Keratinocyte (primary cell): Measurements from ENCODE around the gene LMBR1L. TPM values are rescaled to one million over a fixed set of nuclear protein-coding genes. Genes with fewer than 3 reads are reported as not detected.

Source experiments
- DNase-seq: peaks from one replicate; pipeline ENCODE4 v3.0.0-alpha.2; 2011; ENCODE audit warnings: low read depth, missing footprints, low spot score
- FAIRE-seq: peaks from 2 replicates; lab custom pipeline; 2011; peaks lifted over from hg19 to GRCh38; lab: Jason Lieb, UNC
- H2AFZ ChIP-seq: 2 replicates; pipeline ENCODE4 v1.6.0; 2012; ENCODE audit warnings: low read length, control low read depth, inconsistent platforms; ENCODE audit not compliant: control insufficient read depth
- H3K27ac ChIP-seq: 2 replicates; pipeline ENCODE4 v1.5.1; 2011; ENCODE audit warnings: low read length; ENCODE audit not compliant: control insufficient read depth, insufficient read depth
- H3K27me3 ChIP-seq: 3 replicates; pipeline ENCODE4 v1.6.0; 2011; ENCODE audit warnings: low read length; ENCODE audit not compliant: control insufficient read depth, insufficient read depth; ENCODE audit errors: extremely low read depth
- H3K36me3 ChIP-seq, 2 experiments: 2 replicates in 1 of 2; 3 replicates in 1 of 2; pipeline ENCODE4 v1.5.1; 2011; ENCODE audit warnings: low read length in 2 of 2, mild to moderate bottlenecking in 1 of 2; ENCODE audit not compliant: control insufficient read depth in 2 of 2, insufficient read depth in 2 of 2; ENCODE audit errors: extremely low read depth in 1 of 2
- H3K4me1 ChIP-seq: 3 replicates; pipeline ENCODE4 v1.5.1; 2011; ENCODE audit warnings: low read length; ENCODE audit not compliant: control insufficient read depth, insufficient read depth; ENCODE audit errors: extremely low read depth
- H3K4me2 ChIP-seq: 3 replicates; pipeline ENCODE4 v1.6.0; 2011; ENCODE audit warnings: low read depth, low read length; ENCODE audit not compliant: control insufficient read depth, insufficient read depth; ENCODE audit errors: extremely low read depth
- H3K4me3 ChIP-seq, 3 experiments: fragments of 200-600 bp in 1 of 3; sonication (generic) in 1 of 3; 2 replicates in 2 of 3; 3 replicates in 1 of 3; pipeline ENCODE4 v1.5.1; 2011 to 2016; ENCODE audit warnings: low read length in 3 of 3, mild to moderate bottlenecking in 3 of 3, control low read depth in 2 of 3, inconsistent platforms in 1 of 3, low read depth in 1 of 3, mixed read lengths in 1 of 3, mixed run types in 1 of 3, moderate library complexity in 1 of 3; ENCODE audit not compliant: control insufficient read depth in 2 of 3, insufficient read depth in 2 of 3; ENCODE audit errors: extremely low read depth in 1 of 3
- H3K79me2 ChIP-seq: 2 replicates; pipeline ENCODE4 v1.6.0; 2012; ENCODE audit warnings: low read length; ENCODE audit not compliant: control insufficient read depth, insufficient read depth
- H3K9ac ChIP-seq: 3 replicates; pipeline ENCODE4 v1.6.0; 2011; ENCODE audit warnings: low read length; ENCODE audit not compliant: control insufficient read depth, insufficient read depth; ENCODE audit errors: extremely low read depth
- H3K9me1 ChIP-seq: 3 replicates; pipeline ENCODE4 v1.6.0; 2011; ENCODE audit warnings: low read length; ENCODE audit not compliant: control insufficient read depth, insufficient read depth; ENCODE audit errors: extremely low read depth
- H3K9me3 ChIP-seq: 2 replicates; pipeline ENCODE4 v1.5.1; 2012; ENCODE audit warnings: low read depth, low read length; ENCODE audit not compliant: control insufficient read depth
- H4K20me1 ChIP-seq: 3 replicates; pipeline ENCODE4 v1.6.0; 2011; ENCODE audit warnings: low read length; ENCODE audit not compliant: control insufficient read depth, insufficient read depth; ENCODE audit errors: extremely low read depth
- EZH2 ChIP-seq: IDR thresholded peaks from one replicate; pipeline ENCODE4 v1.6.1; 2012; ENCODE audit warnings: inconsistent platforms, mild to moderate bottlenecking, low read length, moderate library complexity
- dilution Hi-C: fragments of 300-500 bp; cut with MboI; formaldehyde crosslinking; loops from one replicate; pipeline ENCODE4 v1.7.0; 2020; ENCODE audit warnings: low sequenced_read_pairs; ENCODE audit not compliant: extremely low pct_ligation_motif_present
- polyA plus RNA-seq, 5 experiments: library from polyadenylated mRNA; depleted of rRNA in 3 of 5; stranded (reverse) in 3 of 5; stranded (forward) in 1 of 5; unstranded in 1 of 5; fragments of >200 nt; gene quantifications; 1 replicate in 1 of 5; 2 replicates in 3 of 5; 3 replicates in 1 of 5; pipeline versions ENCODE4 v1.2.1 to v1.2.3, GENCODE V29; 2011 to 2012; ENCODE audit warnings: missing spikeins in 2 of 5, low read depth in 1 of 5, low replicate concordance in 1 of 5
- TF ChIP-seq, protein P1 (sequence below), 3 experiments: IDR thresholded peaks in 1 of 3; conservative IDR thresholded peaks in 1 of 3; optimal IDR thresholded peaks in 1 of 3; 2 replicates in 2 of 3; 3 replicates in 1 of 3; pipeline versions ENCODE3 to v1.5.1; 2011; ENCODE audit warnings: low read length in 3 of 3, mild to moderate bottlenecking in 3 of 3, moderate library complexity in 2 of 3, control low read depth in 1 of 3, inconsistent platforms in 1 of 3; ENCODE audit not compliant: insufficient read depth in 2 of 3; ENCODE audit errors: extremely low read depth in 1 of 3

Gene LMBR1L
- polyA plus RNA-seq, 1 donor (not counting 4 experiments of a cell fraction or from before 2014, with no cell fraction given): 30.1 TPM

DNA sequence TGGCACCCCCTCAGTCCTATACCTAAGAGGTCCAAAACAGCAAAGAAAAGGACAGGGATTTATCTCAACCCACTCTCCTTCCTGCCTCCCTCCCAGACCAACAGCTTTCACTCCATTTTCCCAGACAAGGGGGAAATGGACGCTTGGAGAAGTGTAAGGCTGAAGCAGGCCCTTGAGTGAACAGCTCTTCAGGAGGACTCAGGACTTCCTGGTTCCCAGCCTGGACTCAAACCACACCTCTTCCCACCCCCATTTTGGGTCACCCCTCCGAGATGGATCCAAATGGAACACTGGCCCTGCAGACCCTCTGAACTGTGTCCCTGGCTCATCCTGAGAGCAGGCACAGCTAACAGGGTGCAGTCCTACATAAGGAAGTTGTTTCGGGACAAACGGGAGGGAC lies 52.8 kb downstream of the LMBR1L start:
- no peak for TF ChIP-seq EZH2
- TF ChIP-seq, protein P1, sequence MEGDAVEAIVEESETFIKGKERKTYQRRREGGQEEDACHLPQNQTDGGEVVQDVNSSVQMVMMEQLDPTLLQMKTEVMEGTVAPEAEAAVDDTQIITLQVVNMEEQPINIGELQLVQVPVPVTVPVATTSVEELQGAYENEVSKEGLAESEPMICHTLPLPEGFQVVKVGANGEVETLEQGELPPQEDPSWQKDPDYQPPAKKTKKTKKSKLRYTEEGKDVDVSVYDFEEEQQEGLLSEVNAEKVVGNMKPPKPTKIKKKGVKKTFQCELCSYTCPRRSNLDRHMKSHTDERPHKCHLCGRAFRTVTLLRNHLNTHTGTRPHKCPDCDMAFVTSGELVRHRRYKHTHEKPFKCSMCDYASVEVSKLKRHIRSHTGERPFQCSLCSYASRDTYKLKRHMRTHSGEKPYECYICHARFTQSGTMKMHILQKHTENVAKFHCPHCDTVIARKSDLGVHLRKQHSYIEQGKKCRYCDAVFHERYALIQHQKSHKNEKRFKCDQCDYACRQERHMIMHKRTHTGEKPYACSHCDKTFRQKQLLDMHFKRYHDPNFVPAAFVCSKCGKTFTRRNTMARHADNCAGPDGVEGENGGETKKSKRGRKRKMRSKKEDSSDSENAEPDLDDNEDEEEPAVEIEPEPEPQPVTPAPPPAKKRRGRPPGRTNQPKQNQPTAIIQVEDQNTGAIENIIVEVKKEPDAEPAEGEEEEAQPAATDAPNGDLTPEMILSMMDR (optimal IDR thresholded peaks at IDR 0.05 in 1 of 3, IDR thresholded peaks at IDR 0.05 in 1 of 3, conservative IDR thresholded peaks at IDR 0.05 in 1 of 3; ENCODE audit: extremely low read depth in 1 of 3, insufficient read depth in 2 of 3, low read length in 3 of 3): no peak

DNA sequence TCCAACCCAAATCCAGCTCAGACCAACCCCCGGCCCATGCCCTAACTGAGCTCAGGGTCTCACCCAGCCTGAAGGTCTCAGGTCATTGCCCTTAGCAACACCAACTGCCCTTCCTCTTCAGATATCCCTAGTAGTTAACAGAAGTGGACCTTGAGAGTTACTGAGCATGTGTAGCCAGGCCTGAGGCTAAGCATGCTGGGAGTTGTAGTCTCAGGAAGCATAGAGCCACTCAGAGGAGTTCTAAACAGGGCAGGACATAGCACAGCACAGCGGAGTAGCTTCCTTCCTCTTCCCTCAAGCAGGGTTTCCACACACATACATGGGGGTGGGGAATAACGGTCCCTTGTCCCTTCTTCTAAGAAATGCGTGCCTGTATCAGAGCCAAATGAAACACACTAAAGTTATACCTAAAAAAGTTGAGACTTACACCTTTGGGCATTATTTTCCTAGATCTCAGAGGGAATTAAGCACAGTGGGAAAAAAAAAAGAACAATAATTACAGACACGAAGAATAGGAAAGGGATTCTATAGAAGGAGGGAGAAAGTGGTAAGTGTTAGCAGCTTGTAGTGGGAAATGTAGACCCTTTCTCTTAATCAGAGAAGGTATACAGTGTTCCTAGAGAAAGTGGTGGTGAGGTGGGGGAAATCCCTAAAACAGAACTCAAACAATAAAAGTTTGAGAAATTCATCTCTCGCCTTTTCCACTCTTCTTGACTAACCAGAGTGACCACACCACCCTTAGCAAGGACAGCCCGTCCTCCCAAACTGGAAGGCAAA lies 54.5 kb downstream of the LMBR1L start:
- TF ChIP-seq, protein P1 (optimal IDR thresholded peaks at IDR 0.05 in 1 of 3, IDR thresholded peaks at IDR 0.05 in 1 of 3, conservative IDR thresholded peaks at IDR 0.05 in 1 of 3; ENCODE audit: extremely low read depth in 1 of 3, insufficient read depth in 2 of 3, low read length in 3 of 3): no peak
- no peak for TF ChIP-seq EZH2
- no peak overlapping the region for H3K27ac ChIP-seq
- FAIRE-seq (peak; percentile 93), DNase-seq (peak; percentile 36)
- peak overlapping the region; percentile 13 for H3K9ac ChIP-seq
- dilution Hi-C loops: no loop called here
- peaks cover 28% of the 10 kb centered on the region for H3K4me1 ChIP-seq
- peaks cover 86% of the 10 kb centered on the region for H3K79me2 ChIP-seq
- H3K4me2 ChIP-seq: peak overlapping the region; percentile 46
- peaks cover 29% of the 10 kb centered on the region for H4K20me1 ChIP-seq
- H3K9me3 ChIP-seq: no peaks in the 10 kb centered on the region
- H3K36me3 ChIP-seq: peaks cover 32 to 45% of the 10 kb centered on the region in 2 experiments
- peaks cover 3% of the 10 kb centered on the region for H3K9me1 ChIP-seq
- H2AFZ ChIP-seq: no peak overlapping the region
- H3K4me3 ChIP-seq: peak overlapping the region in 1 of 3 experiments; percentile 8
- H3K27me3 ChIP-seq: no peaks in the 10 kb centered on the region

More for the DNA sequence above, 52.8 kb downstream of the LMBR1L start:
- Histone ChIP-seq H4K20me1 (peaks cover 29% of the 10 kb centered on the region), H3K27me3 (no peaks in the 10 kb centered on the region), H3K36me3 (peaks cover 18 to 31% of the 10 kb centered on the region in 2 experiments), H3K9ac (peak overlapping the region; percentile 97), H3K27ac (no peak overlapping the region), H3K79me2 (peaks cover 81% of the 10 kb centered on the region), H2AFZ (no peak overlapping the region), H3K4me3 (peak overlapping the region; percentile 85 to 98 (median 87)), H3K4me1 (peaks cover 28% of the 10 kb centered on the region), H3K9me1 (peaks cover 3% of the 10 kb centered on the region), H3K9me3 (no peaks in the 10 kb centered on the region), H3K4me2 (peak overlapping the region; percentile 84)
- dilution Hi-C loops: no loop called here
- DNase-seq: no peak
- FAIRE-seq: no peak
